Karpas-422 (cell line): ENCODE results near the gene CHRNA1. TPM values are rescaled to one million over a fixed set of nuclear protein-coding genes. Genes with fewer than 3 reads are reported as not detected.
"Not testable (repeated sequence)": the region's sequence is repeated elsewhere in the genome, so short reads cannot be mapped to it uniquely, and the experiment has no call there.

Experiments used
- DNase-seq: peaks from one replicate; pipeline ENCODE4 v3.0.0-alpha.2; 2015
- H2AFZ ChIP-seq: fragments of 200-600 bp; sonication (generic); 2 replicates; pipeline ENCODE4 v1.6.1; 2014; ENCODE audit warnings: antibody characterized with exemption, low read length, mixed read lengths
- H3K27ac ChIP-seq: fragments of 200-600 bp; sonication (generic); 2 replicates; pipeline ENCODE4 v1.5.1; 2014; ENCODE audit warnings: mild to moderate bottlenecking, low read length, moderate library complexity
- H3K27me3 ChIP-seq: fragments of 200-600 bp; sonication (generic); 2 replicates; pipeline ENCODE4 v1.6.1; 2014; ENCODE audit warnings: low read length, mixed read lengths
- H3K36me3 ChIP-seq: fragments of 200-600 bp; sonication (generic); 2 replicates; pipeline ENCODE4 v1.6.1; 2014; ENCODE audit warnings: low read length, mixed read lengths; ENCODE audit not compliant: insufficient read depth
- H3K4me1 ChIP-seq: fragments of 200-600 bp; sonication (generic); 2 replicates; pipeline ENCODE4 v1.6.1; 2014; ENCODE audit warnings: mild to moderate bottlenecking, low read length, mixed read lengths
- H3K4me2 ChIP-seq: fragments of 200-600 bp; sonication (generic); 2 replicates; pipeline ENCODE4 v1.6.1; 2014; ENCODE audit warnings: low read length, low read depth, mild to moderate bottlenecking; ENCODE audit not compliant: poor library complexity, severe bottlenecking
- H3K4me3 ChIP-seq: fragments of 200-600 bp; sonication (generic); 2 replicates; pipeline ENCODE4 v1.5.1; 2014; ENCODE audit warnings: mild to moderate bottlenecking, antibody characterized with exemption, low read length, mixed read lengths
- H3K79me2 ChIP-seq: fragments of 200-600 bp; sonication (generic); 2 replicates; pipeline ENCODE4 v1.6.1; 2014; ENCODE audit warnings: mild to moderate bottlenecking, low read length, mixed read lengths
- H3K9ac ChIP-seq: fragments of 200-600 bp; sonication (generic); 2 replicates; pipeline ENCODE4 v1.6.0; 2014; ENCODE audit warnings: low read length
- H3K9me2 ChIP-seq: fragments of 200-600 bp; sonication (generic), shearing (Covaris generic); replicated peaks from 2 replicates; pipeline ENCODE4 v1.6.0; 2014; ENCODE audit warnings: mild to moderate bottlenecking, low read length, moderate library complexity; ENCODE audit not compliant: insufficient read depth
- H3K9me3 ChIP-seq: fragments of 300-700, 200-600 bp; sonication (generic); 2 replicates; pipeline ENCODE4 v1.6.1; 2014; ENCODE audit warnings: low read length, mixed read lengths
- H4K20me1 ChIP-seq: fragments of 200-600 bp; sonication (generic); 2 replicates; pipeline ENCODE4 v1.6.1; 2014; ENCODE audit warnings: mild to moderate bottlenecking, antibody characterized with exemption, low read length, low read depth; ENCODE audit not compliant: insufficient read depth
- total RNA-seq: library from RNA; depleted of rRNA; stranded (reverse); fragments of >200 nt; shearing (Covaris generic); gene quantifications from 2 replicates; pipeline ENCODE4 v1.2.3, GENCODE V29; 2014; ENCODE audit warnings: low replicate concordance

Gene CHRNA1
- total RNA-seq, 1 experiment from 2014 or later: not detected

DNA sequence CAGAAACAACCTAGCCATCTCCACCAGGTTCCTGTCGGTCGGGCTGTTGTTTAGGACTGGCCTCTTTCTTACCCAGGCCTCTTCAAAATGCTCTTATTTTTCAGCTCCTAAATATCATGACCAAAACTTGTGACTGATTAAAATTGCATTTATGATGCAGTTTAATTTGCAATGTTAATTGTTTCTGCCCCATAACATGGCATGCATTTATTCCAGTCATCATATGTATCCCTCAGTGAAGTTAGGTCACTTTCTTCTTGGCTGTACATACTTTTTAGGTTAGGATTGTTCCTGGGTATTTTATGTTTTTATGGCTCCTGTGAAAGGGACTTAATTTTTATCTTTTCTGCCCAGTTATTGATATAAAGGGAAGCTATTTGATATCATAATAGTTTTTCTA lies 50.6 kb downstream of the CHRNA1 start:
- no peak overlapping the region for H2AFZ ChIP-seq
- H3K27me3 ChIP-seq: no peaks in the 10 kb centered on the region
- no peaks in the 10 kb centered on the region for H4K20me1 ChIP-seq
- no peaks in the 10 kb centered on the region for H3K79me2 ChIP-seq
- H3K36me3 ChIP-seq: no peaks in the 10 kb centered on the region
- H3K27ac ChIP-seq: no peak overlapping the region
- no peak for DNase-seq
- H3K9me3 ChIP-seq: no peaks in the 10 kb centered on the region
- no peak overlapping the region for H3K4me2 ChIP-seq
- no peak overlapping the region for H3K4me3 ChIP-seq
- no peak overlapping the region for H3K9ac ChIP-seq
- no peaks in the 10 kb centered on the region for H3K9me2 ChIP-seq
- H3K4me1 ChIP-seq: no peaks in the 10 kb centered on the region

- Histone ChIP-seq H4K20me1 (no peaks in the 10 kb centered on the region), H3K27me3 (no peaks in the 10 kb centered on the region)
Observed at GRCh38 chr2:174711206-174711605, 53.1 kb downstream of the CHRNA1 start.

DNA sequence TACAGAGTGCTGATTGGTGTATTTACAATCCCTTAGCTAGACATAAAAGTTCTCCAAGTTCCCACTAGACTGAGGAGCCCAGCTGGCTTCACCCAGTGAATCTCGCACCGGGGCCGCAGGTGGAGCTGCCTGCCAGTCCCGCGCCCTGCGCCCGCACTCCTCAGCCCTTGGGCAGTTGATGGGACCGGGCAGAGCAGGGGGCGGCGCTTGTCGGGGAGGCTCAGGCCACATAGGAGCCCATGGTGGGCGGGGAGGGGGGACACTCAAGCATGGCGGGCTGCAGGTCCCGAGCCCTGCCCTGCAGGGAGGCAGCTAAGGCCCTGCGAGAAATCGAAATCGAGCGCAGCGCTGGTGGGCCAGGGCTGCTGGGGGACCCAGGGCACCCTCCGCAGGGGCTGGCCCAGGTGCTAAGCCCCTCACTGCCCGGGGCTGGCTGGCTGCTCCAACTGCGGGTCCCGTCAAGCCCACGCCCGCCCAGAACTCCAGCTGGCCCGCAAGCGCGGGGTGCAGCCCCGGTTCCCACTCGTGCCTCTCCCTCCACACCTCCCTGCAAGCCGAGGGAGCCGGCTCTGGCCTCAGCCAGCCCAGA lies 54.8 kb downstream of the CHRNA1 start:
- H3K36me3 ChIP-seq, H3K9me3 ChIP-seq, H3K27ac ChIP-seq, H3K9ac ChIP-seq, H3K4me1 ChIP-seq, H4K20me1 ChIP-seq, H3K27me3 ChIP-seq, H3K9me2 ChIP-seq, H2AFZ ChIP-seq, H3K4me3 ChIP-seq, DNase-seq, H3K4me2 ChIP-seq, H3K79me2 ChIP-seq: not testable (repeated sequence)

More at GRCh38 chr2:174711206-174711605, 53.1 kb downstream of the CHRNA1 start:
- Histone ChIP-seq H3K9ac (no peak overlapping the region), H3K4me2 (no peak overlapping the region), H3K9me3 (no peaks in the 10 kb centered on the region), H3K4me1 (no peaks in the 10 kb centered on the region), H3K36me3 (no peaks in the 10 kb centered on the region), H3K4me3 (no peak overlapping the region), H3K27ac (no peak overlapping the region), H2AFZ (no peak overlapping the region), H3K79me2 (no peaks in the 10 kb centered on the region), H3K9me2 (no peaks in the 10 kb centered on the region)
- DNase-seq: no peak

- no peaks in the 10 kb centered on the region for H3K9me3 ChIP-seq
- H2AFZ ChIP-seq: no peak overlapping the region
- no peaks in the 10 kb centered on the region for H3K36me3 ChIP-seq
- no peaks in the 10 kb centered on the region for H3K9me2 ChIP-seq
- no peak for DNase-seq
- no peak overlapping the region for H3K4me3 ChIP-seq
- no peaks in the 10 kb centered on the region for H3K4me1 ChIP-seq
- no peak overlapping the region for H3K27ac ChIP-seq
- no peak overlapping the region for H3K4me2 ChIP-seq
- H3K9ac ChIP-seq: no peak overlapping the region
- no peaks in the 10 kb centered on the region for H3K79me2 ChIP-seq
- H3K27me3 ChIP-seq: no peaks in the 10 kb centered on the region
- no peaks in the 10 kb centered on the region for H4K20me1 ChIP-seq
Observed at GRCh38 chr2:174708713-174709112, 55.6 kb downstream of the CHRNA1 start.

GRCh38 chr2:174705321-174705720 lies 59.0 kb downstream of the CHRNA1 start:
- H3K9me3 ChIP-seq: no peaks in the 10 kb centered on the region
- H2AFZ ChIP-seq: no peak overlapping the region
- no peak overlapping the region for H3K4me2 ChIP-seq

DNA sequence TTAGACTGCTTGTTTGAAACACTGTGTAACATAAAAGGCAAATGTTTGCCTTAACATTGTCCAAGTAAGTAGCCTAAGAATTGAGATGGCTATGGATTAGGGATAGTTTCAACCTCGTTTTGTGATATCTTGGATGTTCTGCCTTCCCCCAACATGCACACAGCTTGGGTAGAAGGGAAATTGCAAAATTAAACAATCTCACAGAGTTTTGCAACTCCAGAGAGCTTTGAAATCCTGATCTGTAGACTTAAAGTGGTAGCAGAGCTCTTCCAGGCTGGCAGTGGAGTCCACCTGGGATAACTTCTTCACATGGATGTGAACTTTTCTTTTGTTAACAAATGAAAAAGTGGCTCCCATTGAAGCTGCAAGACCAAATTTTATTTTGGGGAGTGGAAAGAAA lies 59.6 kb downstream of the CHRNA1 start:
- no peak overlapping the region for H3K4me2 ChIP-seq
- no peaks in the 10 kb centered on the region for H3K4me1 ChIP-seq
- no peaks in the 10 kb centered on the region for H4K20me1 ChIP-seq
- no peaks in the 10 kb centered on the region for H3K9me2 ChIP-seq
- H3K27me3 ChIP-seq: no peaks in the 10 kb centered on the region
- no peak overlapping the region for H2AFZ ChIP-seq
- H3K27ac ChIP-seq: no peak overlapping the region
- H3K9me3 ChIP-seq: no peaks in the 10 kb centered on the region
- no peak overlapping the region for H3K9ac ChIP-seq
- no peaks in the 10 kb centered on the region for H3K79me2 ChIP-seq
- no peak for DNase-seq
- H3K36me3 ChIP-seq: no peaks in the 10 kb centered on the region
- no peak overlapping the region for H3K4me3 ChIP-seq

More at GRCh38 chr2:174705321-174705720, 59.0 kb downstream of the CHRNA1 start:
- Histone ChIP-seq H3K9me2 (no peaks in the 10 kb centered on the region), H3K4me3 (no peak overlapping the region), H3K79me2 (no peaks in the 10 kb centered on the region), H3K27ac (no peak overlapping the region), H3K27me3 (no peaks in the 10 kb centered on the region), H3K9ac (no peak overlapping the region), H3K36me3 (no peaks in the 10 kb centered on the region), H4K20me1 (no peaks in the 10 kb centered on the region), H3K4me1 (no peaks in the 10 kb centered on the region)
- no peak for DNase-seq

DNA sequence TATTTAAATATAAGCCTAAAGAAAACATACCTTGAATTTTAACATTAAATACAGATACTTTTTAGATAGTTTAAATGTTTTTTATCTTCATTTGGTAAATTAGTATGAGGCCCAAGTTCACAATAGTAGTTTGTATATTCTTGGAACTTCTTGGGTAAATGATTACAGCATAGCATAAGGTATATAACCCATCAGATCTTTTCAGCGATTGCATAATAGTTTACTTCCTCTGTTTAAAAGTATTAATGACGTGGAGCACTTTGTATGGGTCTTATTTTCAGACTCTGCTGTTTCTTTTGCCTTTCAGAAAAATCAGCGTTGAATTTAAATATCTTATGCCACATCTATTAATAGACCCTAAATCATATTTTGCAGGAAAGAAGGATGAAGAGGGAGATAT lies 60.2 kb downstream of the CHRNA1 start:
- Histone ChIP-seq H3K9me3 (no peaks in the 10 kb centered on the region), H3K27me3 (no peaks in the 10 kb centered on the region), H3K4me3 (no peak overlapping the region), H3K9me2 (no peaks in the 10 kb centered on the region), H2AFZ (no peak overlapping the region), H3K9ac (no peak overlapping the region), H3K79me2 (no peaks in the 10 kb centered on the region), H3K4me2 (no peak overlapping the region), H3K27ac (no peak overlapping the region), H4K20me1 (no peaks in the 10 kb centered on the region), H3K36me3 (no peaks in the 10 kb centered on the region), H3K4me1 (no peaks in the 10 kb centered on the region)
- no peak for DNase-seq

GRCh38 chr2:174703430-174703829 lies 60.8 kb downstream of the CHRNA1 start:
- H3K9me3 ChIP-seq: no peaks in the 10 kb centered on the region
- no peaks in the 10 kb centered on the region for H3K27me3 ChIP-seq
- no peaks in the 10 kb centered on the region for H3K79me2 ChIP-seq
- no peaks in the 10 kb centered on the region for H4K20me1 ChIP-seq
- DNase-seq: no peak
- H3K36me3 ChIP-seq: no peaks in the 10 kb centered on the region
- H3K4me3 ChIP-seq: no peak overlapping the region
- no peak overlapping the region for H2AFZ ChIP-seq
- H3K27ac ChIP-seq: no peak overlapping the region
- no peaks in the 10 kb centered on the region for H3K9me2 ChIP-seq
- no peak overlapping the region for H3K4me2 ChIP-seq
- no peak overlapping the region for H3K9ac ChIP-seq
- no peaks in the 10 kb centered on the region for H3K4me1 ChIP-seq

DNA sequence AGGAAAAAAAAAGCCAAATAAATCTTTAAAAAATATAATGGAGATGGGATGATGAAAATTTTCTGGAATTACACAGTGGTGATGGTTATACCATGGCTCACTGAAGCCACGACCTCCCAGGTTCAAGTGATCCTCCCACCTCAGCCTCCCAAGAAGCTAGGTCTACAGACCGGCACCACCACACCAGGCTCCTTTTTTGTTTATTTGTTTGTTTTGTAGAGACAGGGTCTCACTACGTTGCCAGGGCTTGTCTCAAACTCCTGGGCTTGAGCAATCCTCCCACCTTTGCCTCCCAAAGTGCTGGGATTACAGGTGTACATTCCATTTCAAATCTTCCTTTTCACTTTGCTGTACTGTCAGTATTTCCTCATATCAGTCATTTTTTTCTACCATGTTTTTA lies 61.7 kb downstream of the CHRNA1 start:
- no peaks in the 10 kb centered on the region for H3K27me3 ChIP-seq
- H4K20me1 ChIP-seq: no peaks in the 10 kb centered on the region
- DNase-seq: no peak
- H3K4me3 ChIP-seq: no peak overlapping the region
- no peaks in the 10 kb centered on the region for H3K9me3 ChIP-seq
- H3K27ac ChIP-seq: no peak overlapping the region
- no peaks in the 10 kb centered on the region for H3K4me1 ChIP-seq
- H3K36me3 ChIP-seq: no peaks in the 10 kb centered on the region
- H3K9ac ChIP-seq: no peak overlapping the region
- H2AFZ ChIP-seq: no peak overlapping the region
- no peaks in the 10 kb centered on the region for H3K9me2 ChIP-seq
- H3K4me2 ChIP-seq: no peak overlapping the region
- no peaks in the 10 kb centered on the region for H3K79me2 ChIP-seq
